Dermis blood vessel endothelial cell (primary cell): ENCODE results near the gene PRRX2. TPM values are rescaled to one million over a fixed set of nuclear protein-coding genes. Genes with fewer than 3 reads are reported as not detected.

ENCODE experiments used
- DNase-seq: peaks from one replicate; pipeline ENCODE4 v3.0.0; 2010
- total RNA-seq: library from RNA; depleted of rRNA; stranded (reverse); fragments of >200 nt; gene quantifications from 2 replicates; pipeline ENCODE4 v1.2.3, GENCODE V29; 2014

The PRRX2 gene
- total RNA-seq, 1 donor from 2014 or later, result 1.2 TPM

- peak; percentile 24 for DNase-seq
These were observed 97.0 kb downstream of the PRRX2 start for GRCh38 chr9:129762370-129762984.

DNA sequence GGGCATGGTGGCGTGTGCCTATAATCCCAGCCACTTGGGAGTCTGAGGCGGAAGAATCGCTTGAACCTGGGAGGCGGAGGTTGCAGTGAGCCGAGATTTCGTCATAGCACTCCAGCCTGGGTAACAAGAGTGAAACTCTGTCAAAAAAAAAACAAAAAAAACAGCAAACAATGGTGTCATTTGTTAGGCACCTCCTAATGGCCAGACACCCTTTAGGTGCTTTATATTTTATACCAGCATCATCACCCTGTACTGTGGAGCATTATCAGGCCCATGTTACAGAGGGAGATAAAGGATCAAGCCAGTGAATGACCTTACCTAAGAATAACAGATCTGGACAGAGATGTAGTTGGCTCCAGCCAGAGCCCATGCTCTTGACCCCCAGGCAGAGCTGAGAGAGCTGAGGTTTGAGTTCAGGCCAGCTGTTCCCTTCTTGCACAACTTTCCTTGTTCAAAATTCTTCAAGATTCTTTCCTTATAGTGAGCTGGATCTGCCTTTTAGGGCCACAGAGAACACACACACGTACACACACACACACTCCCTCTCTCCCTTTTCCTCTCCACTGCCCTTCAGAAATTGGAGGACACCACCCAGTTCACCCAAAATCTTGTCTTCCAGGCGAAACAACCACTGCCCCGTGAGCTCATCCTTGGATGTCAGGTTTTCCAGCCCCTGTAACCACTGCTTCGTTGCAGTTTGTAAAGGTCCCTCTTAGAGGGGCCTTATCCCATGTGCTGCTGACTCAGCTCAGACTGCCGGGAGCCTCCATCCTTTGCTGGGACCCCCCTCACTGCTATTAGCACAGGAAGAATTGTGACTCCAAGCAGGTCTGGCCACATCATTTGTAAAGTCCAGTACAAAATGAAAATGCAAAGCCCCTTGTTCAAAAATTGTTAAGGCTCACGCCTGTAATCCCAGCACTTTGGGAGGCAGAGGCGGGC lies 97.8 kb downstream of the PRRX2 start:
- DNase-seq, result no peak

DNA sequence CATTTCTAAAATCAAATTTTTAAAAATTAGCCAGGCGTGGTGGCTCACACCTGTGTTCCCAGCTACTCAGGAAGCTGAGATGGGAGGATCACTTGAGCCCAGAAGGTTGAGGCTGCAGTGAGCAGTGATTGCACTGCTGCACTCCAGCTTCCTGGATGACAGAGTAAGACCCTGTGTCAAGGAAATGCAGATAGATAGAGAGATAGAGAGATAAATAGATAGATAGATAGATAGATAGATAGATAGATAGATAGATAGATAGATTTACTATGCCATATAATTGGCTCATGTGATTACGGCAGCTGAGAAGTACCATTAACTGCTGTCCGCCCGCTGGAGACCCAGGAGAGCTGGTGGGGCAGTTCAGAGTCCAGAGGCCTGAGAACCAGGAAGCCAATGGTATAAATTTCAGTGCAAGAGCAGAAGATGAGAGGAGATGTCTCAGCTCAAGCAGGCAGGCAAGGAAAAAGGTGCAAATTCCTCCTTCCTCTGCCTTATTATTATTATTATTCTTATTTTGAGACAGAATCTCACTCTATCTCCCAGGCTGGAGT lies 100.4 kb downstream of the PRRX2 start:
- no peak for DNase-seq

DNA sequence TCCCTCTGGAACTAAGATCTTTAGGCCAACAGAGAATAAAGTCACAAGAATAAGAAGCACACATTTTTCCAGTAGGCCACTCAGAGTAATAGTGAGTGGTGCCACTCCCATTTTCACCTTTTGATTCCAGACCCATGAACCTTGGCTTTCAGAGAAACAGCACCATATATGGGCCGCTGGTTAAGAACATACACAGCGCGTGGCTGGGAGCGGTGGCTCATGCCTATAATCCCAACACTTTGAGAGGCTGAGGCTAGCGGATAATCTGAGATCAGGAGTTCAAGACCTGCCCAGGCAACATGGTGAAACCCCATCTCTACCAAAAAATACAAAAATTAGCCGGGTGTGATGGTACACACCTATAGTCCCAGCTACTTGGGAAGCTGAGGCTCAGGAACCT lies 103.0 kb downstream of the PRRX2 start:
- DNase-seq, result no peak

DNA sequence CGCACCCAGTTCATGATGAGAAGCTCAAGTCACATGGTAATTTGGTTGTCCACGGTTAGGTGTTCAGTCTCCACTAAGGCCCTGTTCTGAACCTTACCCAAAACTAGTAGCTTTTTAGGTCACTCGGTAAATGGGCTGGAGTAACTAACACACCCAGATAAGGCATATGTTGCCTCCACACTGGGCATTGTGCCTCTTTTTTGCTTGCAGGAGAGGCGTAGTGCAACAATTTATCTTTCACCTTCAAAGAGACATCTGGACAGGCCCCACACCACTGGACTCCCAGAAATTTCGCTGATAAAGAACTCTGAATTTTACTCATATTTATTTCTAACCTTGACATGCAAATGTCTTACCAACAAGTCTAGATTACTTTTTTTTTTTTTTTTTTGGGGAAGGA lies 104.2 kb downstream of the PRRX2 start:
- no peak for DNase-seq

DNA sequence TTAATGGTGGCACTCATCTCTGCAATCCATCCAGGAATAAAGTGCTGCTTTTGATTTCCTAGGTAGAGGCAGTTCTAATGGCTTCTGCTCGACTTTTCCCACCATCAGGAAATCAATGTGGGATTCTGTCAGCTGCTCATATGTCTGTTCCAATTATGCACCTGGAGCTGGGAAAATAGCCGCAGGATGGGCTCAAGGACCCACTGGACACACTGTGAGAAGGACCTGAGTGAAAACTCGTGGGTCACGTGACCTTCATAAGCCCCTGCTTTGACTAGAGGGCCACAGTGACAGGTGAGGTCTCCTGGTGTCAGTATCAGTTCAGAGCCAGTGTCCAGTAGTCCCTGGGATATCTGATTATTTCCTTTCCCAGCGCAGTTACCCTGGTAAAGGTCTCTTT lies 105.3 kb downstream of the PRRX2 start:
- no peak for DNase-seq

Other genes with a start within 250 kb of the PRRX2 start
- gene C9orf50, start 44.5 kb upstream of the PRRX2 start, total RNA-seq, result not detected in 2 replicates
- gene NTMT1, start 39.5 kb upstream of the PRRX2 start, total RNA-seq, result 15.7 and 20.1 TPM in 2 replicates
- gene ASB6, start 23.5 kb upstream of the PRRX2 start, total RNA-seq, result 17.9 and 21.5 TPM in 2 replicates
- gene PTGES, start 87.4 kb downstream of the PRRX2 start, total RNA-seq, result 0.47 and 0.51 TPM in 2 replicates
- gene TOR1B, start 137.5 kb downstream of the PRRX2 start, total RNA-seq, result 33.5 and 34.6 TPM in 2 replicates
- 38.0 and 38.8 TPM in 2 replicates for gene TOR1A, start 158.5 kb downstream of the PRRX2 start, total RNA-seq
- 37.4 and 49.5 TPM in 2 replicates for gene C9orf78, start 169.6 kb downstream of the PRRX2 start, total RNA-seq
- 8.7 and 11.2 TPM in 2 replicates for gene USP20, start 169.8 kb downstream of the PRRX2 start, total RNA-seq